Erythroblast (primary cell): Measurements from ENCODE around the gene RELT.

ENCODE experiments used
- GATA1 ChIP-seq: IDR thresholded peaks from 2 replicates; pipeline ENCODE4 v1.6.1; 2011; ENCODE audit warnings: low read depth, mild to moderate bottlenecking, control low read depth, low read length, moderate library complexity
- POLR2A ChIP-seq: IDR thresholded peaks from 2 replicates; pipeline ENCODE4 v1.6.1; 2011; ENCODE audit warnings: mild to moderate bottlenecking, low read length

DNA sequence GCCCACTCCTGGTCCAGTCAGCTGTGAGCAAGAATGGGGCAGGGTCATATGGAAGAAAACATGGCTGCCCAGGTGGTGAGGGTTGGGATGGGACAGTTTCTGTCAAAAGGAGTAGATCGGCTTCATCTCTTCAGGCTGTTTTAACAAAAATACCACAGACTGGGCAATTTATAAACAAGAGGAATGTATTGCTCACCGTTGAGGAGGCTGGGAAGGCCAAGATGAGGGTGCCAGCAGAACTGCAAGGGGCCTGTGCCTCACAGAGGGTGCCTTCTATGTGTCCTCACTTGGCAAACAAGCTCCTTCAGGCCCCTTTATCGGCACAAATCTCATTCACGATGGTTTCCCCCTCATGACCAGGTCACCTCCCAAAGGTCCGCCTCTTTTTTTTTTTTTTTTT, 18.1 kb upstream of the RELT start:
- no peak for TF ChIP-seq POLR2A
- no peak for TF ChIP-seq GATA1
